Fibroblast of lung (primary cell): Measurements from ENCODE around the gene NTMT1. TPM values are rescaled to one million over a fixed set of nuclear protein-coding genes. Genes with fewer than 3 reads are reported as not detected.

Experiments used
- DNase-seq, 2 donors: peaks; one replicate each; pipeline versions ENCODE4 v3.0.0 to v3.0.0-alpha.2; 2010; ENCODE audit warnings: low read depth in 2 of 2
- H2AFZ ChIP-seq: 2 replicates; pipeline ENCODE4 v1.5.1; 2012; ENCODE audit warnings: low read length, control low read depth, inconsistent platforms
- H3K27ac ChIP-seq: 2 replicates; pipeline ENCODE4 v1.5.1; 2011; ENCODE audit warnings: low read length, control low read depth; ENCODE audit not compliant: insufficient read depth
- H3K27me3 ChIP-seq: 2 replicates; pipeline ENCODE4 v1.5.1; 2011; ENCODE audit warnings: mild to moderate bottlenecking, low read length; ENCODE audit not compliant: control insufficient read depth, insufficient read depth
- H3K36me3 ChIP-seq: 2 replicates; pipeline ENCODE4 v1.5.1; 2011; ENCODE audit warnings: low read length; ENCODE audit not compliant: control insufficient read depth, insufficient read depth
- H3K4me1 ChIP-seq: 2 replicates; pipeline ENCODE4 v1.5.1; 2011; ENCODE audit warnings: low read length; ENCODE audit not compliant: control insufficient read depth, insufficient read depth; ENCODE audit errors: extremely low read depth
- H3K4me2 ChIP-seq: 2 replicates; pipeline ENCODE4 v1.5.1; 2011; ENCODE audit warnings: low read length, control low read depth; ENCODE audit not compliant: insufficient read depth; ENCODE audit errors: extremely low read depth
- H3K4me3 ChIP-seq, 4 experiments: fragments of 200-600 bp in 1 of 4; sonication (generic) in 1 of 4; replicated peaks in 1 of 4; 2 replicates each; pipeline ENCODE4 v1.5.1; 2011 to 2016; ENCODE audit warnings: low read length in 4 of 4, low read depth in 3 of 4, mild to moderate bottlenecking in 3 of 4, control low read depth in 2 of 4, inconsistent platforms in 1 of 4, mixed read lengths in 1 of 4; ENCODE audit not compliant: insufficient read depth in 1 of 4; ENCODE audit errors: control extremely low read depth in 1 of 4
- H3K79me2 ChIP-seq: 2 replicates; pipeline ENCODE4 v1.5.1; 2012; ENCODE audit warnings: mild to moderate bottlenecking, low read length, inconsistent platforms; ENCODE audit not compliant: control insufficient read depth, insufficient read depth
- H3K9ac ChIP-seq: 2 replicates; pipeline ENCODE4 v1.5.1; 2011; ENCODE audit warnings: mild to moderate bottlenecking, low read length, control low read depth; ENCODE audit not compliant: insufficient read depth
- H3K9me3 ChIP-seq: 2 replicates; pipeline ENCODE4 v1.5.1; 2012; ENCODE audit warnings: low read depth, low read length; ENCODE audit not compliant: control insufficient read depth, insufficient read depth
- H4K20me1 ChIP-seq: 2 replicates; pipeline ENCODE4 v1.5.1; 2011; ENCODE audit warnings: low read length; ENCODE audit not compliant: control insufficient read depth, insufficient read depth; ENCODE audit errors: extremely low read depth
- EZH2 ChIP-seq: IDR thresholded peaks from 2 replicates; pipeline ENCODE4 v1.5.1; 2012; ENCODE audit warnings: low read length, control low read depth, mild to moderate bottlenecking; ENCODE audit errors: missing control alignments
- polyA plus RNA-seq, 2 donors: library from polyadenylated mRNA; depleted of rRNA in 1 of 2; stranded (reverse) in 1 of 2; unstranded in 1 of 2; fragments of >200 nt; gene quantifications; 2 replicates each; pipeline ENCODE4 v1.2.1, GENCODE V29; 2011 to 2012; ENCODE audit warnings: missing spikeins in 1 of 2
- total RNA-seq: library from RNA; depleted of rRNA; stranded (reverse); fragments of >200 nt; gene quantifications from 2 replicates; pipeline ENCODE4 v1.2.1, GENCODE V29; 2014
- TF ChIP-seq, protein P1 (sequence below), 2 donors: IDR thresholded peaks in 1 of 2; conservative IDR thresholded peaks in 1 of 2; 1 replicate in 1 of 2; 2 replicates in 1 of 2; pipeline ENCODE4 v1.5.1; 2011 to 2012; ENCODE audit warnings: low read length in 2 of 2, control low read depth in 1 of 2, inconsistent platforms in 1 of 2, low read depth in 1 of 2, mild to moderate bottlenecking in 1 of 2

Gene NTMT1
- total and polyA plus RNA-seq, 2 donors (not counting 1 experiment from before 2014, with no cell fraction given) = 34.2 to 51.9 TPM

DNA sequence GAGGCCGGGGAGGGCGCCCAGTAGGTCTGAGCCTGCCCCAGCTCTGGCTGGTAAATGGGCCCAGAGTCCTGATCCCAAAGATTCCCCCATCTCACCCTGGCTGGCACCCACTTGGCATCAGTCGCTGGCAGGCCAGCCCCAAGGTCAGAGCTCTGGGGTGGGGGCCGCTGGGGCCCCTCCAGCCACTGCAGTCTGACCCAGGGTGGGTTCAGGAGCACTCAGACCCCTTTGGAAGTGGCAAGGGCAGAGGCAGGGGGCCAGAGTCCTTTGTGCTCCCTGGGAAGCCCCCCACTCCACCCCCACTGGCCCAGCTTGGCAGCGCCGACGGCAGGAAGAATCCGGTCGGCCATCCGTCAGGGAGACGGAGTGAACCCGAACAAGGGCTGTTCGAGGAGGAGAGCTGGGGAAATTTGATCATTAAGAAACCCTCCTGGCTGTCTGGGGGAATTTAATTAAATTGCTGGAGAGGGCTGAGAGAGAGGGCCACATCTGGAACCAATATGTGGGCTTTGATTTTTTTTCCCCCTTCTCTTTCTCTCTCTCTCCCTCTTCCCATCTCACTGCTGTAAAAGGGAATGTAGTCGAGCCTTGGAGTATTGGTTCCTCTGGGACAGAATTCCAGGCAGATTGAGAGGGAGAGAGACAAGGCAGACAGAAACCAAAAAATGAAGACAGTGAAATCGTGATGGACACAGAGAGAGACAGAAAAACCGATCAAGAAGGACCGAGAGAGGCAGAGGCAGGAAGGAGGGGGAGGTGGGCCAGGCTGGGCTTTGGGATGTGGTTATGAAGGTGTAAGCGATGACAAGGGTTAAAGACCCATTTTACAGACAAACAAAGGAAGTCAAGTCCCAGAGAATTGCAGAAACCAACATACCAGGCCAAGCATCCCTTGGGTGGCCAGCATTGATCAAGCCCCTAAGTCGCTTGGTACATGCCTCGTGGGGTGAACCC is 24.0 kb downstream of the NTMT1 start:
- Histone ChIP-seq H3K36me3 (no peaks in the 10 kb centered on the region), H3K79me2 (no peaks in the 10 kb centered on the region), H3K9ac (no peak overlapping the region), H2AFZ (no peak overlapping the region), H3K4me2 (no peak overlapping the region), H3K27me3 (no peaks in the 10 kb centered on the region), H3K27ac (no peak overlapping the region), H3K4me1 (peaks cover 14% of the 10 kb centered on the region), H3K9me3 (no peaks in the 10 kb centered on the region), H4K20me1 (no peaks in the 10 kb centered on the region), H3K4me3 (no peak overlapping the region)
- no peak for DNase-seq
- TF ChIP-seq, protein P1, sequence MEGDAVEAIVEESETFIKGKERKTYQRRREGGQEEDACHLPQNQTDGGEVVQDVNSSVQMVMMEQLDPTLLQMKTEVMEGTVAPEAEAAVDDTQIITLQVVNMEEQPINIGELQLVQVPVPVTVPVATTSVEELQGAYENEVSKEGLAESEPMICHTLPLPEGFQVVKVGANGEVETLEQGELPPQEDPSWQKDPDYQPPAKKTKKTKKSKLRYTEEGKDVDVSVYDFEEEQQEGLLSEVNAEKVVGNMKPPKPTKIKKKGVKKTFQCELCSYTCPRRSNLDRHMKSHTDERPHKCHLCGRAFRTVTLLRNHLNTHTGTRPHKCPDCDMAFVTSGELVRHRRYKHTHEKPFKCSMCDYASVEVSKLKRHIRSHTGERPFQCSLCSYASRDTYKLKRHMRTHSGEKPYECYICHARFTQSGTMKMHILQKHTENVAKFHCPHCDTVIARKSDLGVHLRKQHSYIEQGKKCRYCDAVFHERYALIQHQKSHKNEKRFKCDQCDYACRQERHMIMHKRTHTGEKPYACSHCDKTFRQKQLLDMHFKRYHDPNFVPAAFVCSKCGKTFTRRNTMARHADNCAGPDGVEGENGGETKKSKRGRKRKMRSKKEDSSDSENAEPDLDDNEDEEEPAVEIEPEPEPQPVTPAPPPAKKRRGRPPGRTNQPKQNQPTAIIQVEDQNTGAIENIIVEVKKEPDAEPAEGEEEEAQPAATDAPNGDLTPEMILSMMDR (conservative IDR thresholded peaks at IDR 0.05 in 1 of 2, IDR thresholded peaks at IDR 0.05 in 1 of 2; ENCODE audit: low read depth in 1 of 2, low read length in 2 of 2) = no peak
- TF ChIP-seq EZH2 = no peak

DNA sequence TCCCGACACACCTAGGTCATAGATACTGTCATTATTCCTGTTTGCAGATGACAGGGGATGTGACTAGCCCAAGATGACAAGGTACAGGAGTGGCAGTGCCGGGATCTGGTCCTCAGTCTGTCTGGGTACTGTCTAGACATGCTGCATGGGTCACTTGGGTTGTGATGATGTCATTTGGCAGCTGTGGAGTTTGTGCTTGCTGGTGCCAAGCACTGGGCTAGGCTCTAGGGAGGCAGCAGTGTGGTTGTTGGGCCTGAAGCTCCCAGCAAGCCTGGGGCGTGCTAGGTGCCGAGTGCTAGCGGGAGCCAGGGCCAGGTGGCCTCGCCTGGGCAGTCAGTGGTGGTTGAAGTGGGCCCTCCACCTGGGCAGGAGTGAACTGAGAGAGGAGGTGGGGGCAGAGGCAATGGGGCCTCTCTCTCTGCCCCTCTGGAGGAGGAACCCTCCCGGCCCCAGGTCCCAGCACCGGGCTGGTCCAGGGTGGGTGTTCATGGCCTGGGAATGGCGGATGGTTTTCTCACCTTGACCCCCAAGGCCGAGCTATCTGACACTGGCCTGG is 24.8 kb downstream of the NTMT1 start:
- Histone ChIP-seq H3K4me1 (peaks cover 14% of the 10 kb centered on the region), H3K9ac (no peak overlapping the region), H3K36me3 (no peaks in the 10 kb centered on the region), H3K4me3 (no peak overlapping the region), H4K20me1 (no peaks in the 10 kb centered on the region), H3K27me3 (no peaks in the 10 kb centered on the region), H3K79me2 (no peaks in the 10 kb centered on the region), H2AFZ (no peak overlapping the region), H3K9me3 (no peaks in the 10 kb centered on the region), H3K27ac (no peak overlapping the region), H3K4me2 (no peak overlapping the region)
- TF ChIP-seq, protein P1 (conservative IDR thresholded peaks at IDR 0.05 in 1 of 2, IDR thresholded peaks at IDR 0.05 in 1 of 2; ENCODE audit: low read depth in 1 of 2, low read length in 2 of 2) = no peak
- TF ChIP-seq EZH2 = no peak
- no peak for DNase-seq

DNA sequence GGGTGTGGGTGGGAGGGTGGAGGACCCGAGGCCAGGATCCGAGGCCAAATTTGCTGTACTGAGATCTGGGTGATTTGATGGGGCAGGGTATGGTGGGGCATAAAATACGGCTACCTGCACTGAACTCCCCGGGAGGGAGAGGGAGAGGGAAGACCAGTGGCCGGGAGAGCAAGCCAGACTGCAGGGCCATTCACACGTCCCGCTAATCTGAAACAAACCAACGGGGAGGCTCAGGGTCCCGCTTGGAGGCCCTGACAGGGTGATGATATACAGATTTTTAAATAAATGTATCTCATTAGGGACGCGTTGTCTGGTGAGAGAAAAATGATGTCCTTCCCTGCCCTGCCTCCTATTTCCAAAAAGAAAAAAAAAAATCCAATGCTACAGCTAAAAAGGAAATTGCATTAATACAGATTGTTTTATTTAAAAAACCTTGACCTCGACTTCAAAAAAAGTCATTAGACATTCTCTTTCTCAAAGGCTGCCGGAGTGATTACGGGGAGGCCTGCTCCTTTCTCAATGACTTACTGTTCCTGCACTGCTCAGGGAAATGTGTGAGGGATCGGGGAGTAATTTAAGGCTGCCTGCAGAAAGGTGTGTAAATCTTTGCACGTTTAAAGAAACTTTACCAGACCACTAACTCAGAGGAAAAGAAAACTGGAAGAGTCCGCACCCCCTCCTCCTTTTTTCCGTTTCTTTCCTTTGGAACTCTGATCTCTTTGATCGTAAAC is 28.0 kb downstream of the NTMT1 start:
- TF ChIP-seq, protein P1 (conservative IDR thresholded peaks at IDR 0.05 in 1 of 2, IDR thresholded peaks at IDR 0.05 in 1 of 2; ENCODE audit: low read depth in 1 of 2, low read length in 2 of 2) = no peak
- no peak for TF ChIP-seq EZH2
- Histone ChIP-seq H3K79me2 (no peaks in the 10 kb centered on the region), H3K27ac (no peak overlapping the region), H3K4me1 (peaks cover 15% of the 10 kb centered on the region), H3K4me2 (no peak overlapping the region), H3K4me3 (no peak overlapping the region), H3K9me3 (no peaks in the 10 kb centered on the region), H3K36me3 (no peaks in the 10 kb centered on the region), H2AFZ (no peak overlapping the region), H3K9ac (no peak overlapping the region), H4K20me1 (no peaks in the 10 kb centered on the region), H3K27me3 (no peaks in the 10 kb centered on the region)
- no peak for DNase-seq
